NCI-H460 (cell line): ENCODE results near the gene GPR161. TPM values are rescaled to one million over a fixed set of nuclear protein-coding genes. Genes with fewer than 3 reads are reported as not detected.

Source experiments
- DNase-seq: peaks from one replicate; pipeline ENCODE4 v3.0.0-alpha.2; 2016; ENCODE audit warnings: low read depth; ENCODE audit errors: extremely low read depth
- total RNA-seq: library from RNA; depleted of rRNA; stranded (reverse); fragments of >200 nt; shearing (Covaris generic); gene quantifications from 2 replicates; pipeline ENCODE4 v1.2.3, GENCODE V29; 2014

Gene GPR161
- total RNA-seq, 1 experiment from 2014 or later, result 2.1 TPM

- no peak for DNase-seq
Observed at GRCh38 chr1:168112673-168113305, 23.9 kb downstream of the GPR161 start.

- no peak for DNase-seq
Observed at GRCh38 chr1:168110896-168111545, 25.7 kb downstream of the GPR161 start.

GRCh38 chr1:168106274-168106673 lies 30.5 kb downstream of the GPR161 start:
- DNase-seq, result no peak

- no peak for DNase-seq
Observed at GRCh38 chr1:168105846-168106245, 30.9 kb downstream of the GPR161 start.

GRCh38 chr1:168104535-168104934 lies 32.2 kb downstream of the GPR161 start:
- no peak for DNase-seq

GRCh38 chr1:168102487-168102886 lies 34.2 kb downstream of the GPR161 start:
- no peak for DNase-seq

GRCh38 chr1:168101336-168101735 lies 35.4 kb downstream of the GPR161 start:
- no peak for DNase-seq

GRCh38 chr1:168100315-168101002 lies 36.3 kb downstream of the GPR161 start:
- DNase-seq, result no peak

- no peak for DNase-seq
Observed at GRCh38 chr1:168099337-168099801, 37.4 kb downstream of the GPR161 start.

- DNase-seq, result no peak
Observed at GRCh38 chr1:168098534-168099320, 38.0 kb downstream of the GPR161 start.

GRCh38 chr1:168097921-168098528 lies 38.7 kb downstream of the GPR161 start:
- DNase-seq, result no peak

- no peak for DNase-seq
Observed at GRCh38 chr1:168096296-168097165, 40.2 kb downstream of the GPR161 start.

- DNase-seq, result no peak
Observed at GRCh38 chr1:168095476-168095875, 41.3 kb downstream of the GPR161 start.

GRCh38 chr1:168093616-168094015 lies 43.1 kb downstream of the GPR161 start:
- DNase-seq, result no peak

- DNase-seq, result peak; percentile 26
Observed at GRCh38 chr1:168092566-168093355, 44.0 kb downstream of the GPR161 start.

GRCh38 chr1:168091720-168092550 lies 44.8 kb downstream of the GPR161 start:
- no peak for DNase-seq

- DNase-seq, result no peak
Observed at GRCh38 chr1:168091063-168091462, 45.7 kb downstream of the GPR161 start.

GRCh38 chr1:168090395-168090794 lies 46.3 kb downstream of the GPR161 start:
- no peak for DNase-seq
